Effector memory CD4-positive, alpha-beta T cell (primary cell): ENCODE results near the gene LRRC18.

Experiments
- DNase-seq, 3 donors: peaks; one replicate each; pipeline ENCODE4 v3.0.0-alpha.2; 2020
- H3K27ac ChIP-seq: 2 replicates; pipeline ENCODE4 v1.7.0; 2013; ENCODE audit warnings: mild to moderate bottlenecking, low read length, moderate library complexity; ENCODE audit not compliant: insufficient read depth, poor library complexity, severe bottlenecking
- H3K27me3 ChIP-seq: replicated peaks from 2 replicates; pipeline ENCODE4 v1.7.0; 2013; ENCODE audit warnings: mild to moderate bottlenecking, low read length; ENCODE audit not compliant: insufficient read depth, control insufficient read depth, poor library complexity, severe bottlenecking
- H3K36me3 ChIP-seq: 2 replicates; pipeline ENCODE4 v1.7.0; 2013; ENCODE audit warnings: mild to moderate bottlenecking, low read length, moderate library complexity; ENCODE audit not compliant: control insufficient read depth, insufficient read depth
- H3K4me1 ChIP-seq: 2 replicates; pipeline ENCODE4 v1.7.0; 2013; ENCODE audit warnings: low read length, mild to moderate bottlenecking; ENCODE audit not compliant: control insufficient read depth, insufficient read depth, poor library complexity, severe bottlenecking
- H3K4me3 ChIP-seq: 2 replicates; pipeline ENCODE4 v1.7.0; 2013; ENCODE audit warnings: low read length, low read depth, mild to moderate bottlenecking; ENCODE audit not compliant: insufficient read depth, poor library complexity, severe bottlenecking
- H3K9me3 ChIP-seq: 2 replicates; pipeline ENCODE4 v1.7.0; 2013; ENCODE audit warnings: mild to moderate bottlenecking, low read length, moderate library complexity; ENCODE audit not compliant: control insufficient read depth

The LRRC18 gene

GRCh38 chr10:48946891-48947500 lies 7.4 kb upstream of the LRRC18 start:
- no peaks in the 10 kb centered on the region for H3K36me3 ChIP-seq
- H3K27ac ChIP-seq: no peak overlapping the region
- no peaks in the 10 kb centered on the region for H3K4me1 ChIP-seq
- no peak overlapping the region for H3K4me3 ChIP-seq
- no peaks in the 10 kb centered on the region for H3K9me3 ChIP-seq
- H3K27me3 ChIP-seq: no peaks in the 10 kb centered on the region
- no peak for DNase-seq

- no peak for DNase-seq
- no peaks in the 10 kb centered on the region for H3K9me3 ChIP-seq
- H3K27me3 ChIP-seq: no peaks in the 10 kb centered on the region
- H3K4me1 ChIP-seq: no peaks in the 10 kb centered on the region
- H3K4me3 ChIP-seq: no peak overlapping the region
- H3K27ac ChIP-seq: no peak overlapping the region
- H3K36me3 ChIP-seq: no peaks in the 10 kb centered on the region
These were observed 6.7 kb upstream of the LRRC18 start for GRCh38 chr10:48946332-48946731.

- H3K36me3 ChIP-seq: no peaks in the 10 kb centered on the region
- H3K4me1 ChIP-seq: no peaks in the 10 kb centered on the region
- no peak for DNase-seq
- H3K9me3 ChIP-seq: no peaks in the 10 kb centered on the region
- no peak overlapping the region for H3K4me3 ChIP-seq
- no peak overlapping the region for H3K27ac ChIP-seq
- H3K27me3 ChIP-seq: no peaks in the 10 kb centered on the region
These were observed 5.9 kb upstream of the LRRC18 start for GRCh38 chr10:48945441-48946130.

GRCh38 chr10:48944171-48944570 lies 4.5 kb upstream of the LRRC18 start:
- no peaks in the 10 kb centered on the region for H3K36me3 ChIP-seq
- no peaks in the 10 kb centered on the region for H3K9me3 ChIP-seq
- no peak for DNase-seq
- no peaks in the 10 kb centered on the region for H3K27me3 ChIP-seq
- H3K4me1 ChIP-seq: no peaks in the 10 kb centered on the region
- H3K4me3 ChIP-seq: no peak overlapping the region
- H3K27ac ChIP-seq: no peak overlapping the region

GRCh38 chr10:48943096-48943495 lies 3.5 kb upstream of the LRRC18 start:
- no peak for DNase-seq
- no peaks in the 10 kb centered on the region for H3K9me3 ChIP-seq
- H3K27me3 ChIP-seq: no peaks in the 10 kb centered on the region
- H3K4me1 ChIP-seq: no peaks in the 10 kb centered on the region
- no peak overlapping the region for H3K27ac ChIP-seq
- H3K4me3 ChIP-seq: no peak overlapping the region
- no peaks in the 10 kb centered on the region for H3K36me3 ChIP-seq

GRCh38 chr10:48941427-48942075 lies 1.9 kb upstream of the LRRC18 start:
- Histone ChIP-seq H3K4me1 (no peaks in the 10 kb centered on the region), H3K36me3 (no peaks in the 10 kb centered on the region), H3K9me3 (no peaks in the 10 kb centered on the region), H3K4me3 (no peak overlapping the region), H3K27me3 (no peaks in the 10 kb centered on the region), H3K27ac (no peak overlapping the region)
- DNase-seq: no peak

GRCh38 chr10:48940958-48941357 lies 1.3 kb upstream of the LRRC18 start:
- no peak overlapping the region for H3K27ac ChIP-seq
- H3K9me3 ChIP-seq: no peaks in the 10 kb centered on the region
- no peaks in the 10 kb centered on the region for H3K27me3 ChIP-seq
- no peaks in the 10 kb centered on the region for H3K4me1 ChIP-seq
- no peak overlapping the region for H3K4me3 ChIP-seq
- no peaks in the 10 kb centered on the region for H3K36me3 ChIP-seq
- no peak for DNase-seq

GRCh38 chr10:48940372-48940771 lies 732 bp upstream of the LRRC18 start:
- Histone ChIP-seq H3K27ac (no peak overlapping the region), H3K27me3 (no peaks in the 10 kb centered on the region), H3K36me3 (no peaks in the 10 kb centered on the region), H3K4me1 (no peaks in the 10 kb centered on the region), H3K9me3 (no peaks in the 10 kb centered on the region), H3K4me3 (no peak overlapping the region)
- DNase-seq: no peak

GRCh38 chr10:48938990-48939536 lies 577 bp downstream of the LRRC18 start:
- Histone ChIP-seq H3K27me3 (no peaks in the 10 kb centered on the region), H3K36me3 (no peaks in the 10 kb centered on the region), H3K9me3 (no peaks in the 10 kb centered on the region), H3K4me1 (no peaks in the 10 kb centered on the region), H3K4me3 (no peak overlapping the region), H3K27ac (no peak overlapping the region)
- no peak for DNase-seq

GRCh38 chr10:48938281-48938680 lies 1.4 kb downstream of the LRRC18 start:
- Histone ChIP-seq H3K9me3 (no peaks in the 10 kb centered on the region), H3K36me3 (no peaks in the 10 kb centered on the region), H3K4me3 (no peak overlapping the region), H3K27me3 (no peaks in the 10 kb centered on the region), H3K4me1 (no peaks in the 10 kb centered on the region), H3K27ac (no peak overlapping the region)
- no peak for DNase-seq
